Activated CD8-positive, alpha-beta memory T cell treated with anti-CD3 and anti-CD28 coated beads for 24 hours (primary cell): ENCODE results near the gene DLX3.
"Not testable (repeated sequence)": the region's sequence is repeated elsewhere in the genome, so short reads cannot be mapped to it uniquely, and the experiment has no call there.

Experiments used
- DNase-seq: peaks from one replicate; pipeline ENCODE4 v3.0.0-alpha.2; 2020

The DLX3 gene

GRCh38 chr17:49995055-49995738 lies at the start of gene DLX3:
DLX3 (minus strand) TSS chr17:49995224; CDS start chr17:49994998, 226 bp downstream.
- DNase-seq: no peak

- DNase-seq: no peak
These were observed 49.5 kb upstream of the DLX3 start for GRCh38 chr17:50044483-50044882.

- no peak for DNase-seq
These were observed 48.5 kb upstream of the DLX3 start for GRCh38 chr17:50043290-50044148.

GRCh38 chr17:50042211-50042610 lies 47.2 kb upstream of the DLX3 start:
- no peak for DNase-seq

- not testable (repeated sequence) for DNase-seq
These were observed 45.5 kb upstream of the DLX3 start for GRCh38 chr17:50040496-50040895.

GRCh38 chr17:50039058-50039457 lies 44.0 kb upstream of the DLX3 start:
- DNase-seq: no peak

- no peak for DNase-seq
These were observed 42.5 kb upstream of the DLX3 start for GRCh38 chr17:50037321-50038107.

- DNase-seq: no peak
These were observed 41.6 kb upstream of the DLX3 start for GRCh38 chr17:50036455-50037261.

GRCh38 chr17:50035945-50036344 lies 40.9 kb upstream of the DLX3 start:
- DNase-seq: no peak

GRCh38 chr17:50035421-50035879 lies 40.4 kb upstream of the DLX3 start:
- DNase-seq: no peak

- no peak for DNase-seq
These were observed 39.7 kb upstream of the DLX3 start for GRCh38 chr17:50034498-50035364.

GRCh38 chr17:50033316-50033715 lies 38.3 kb upstream of the DLX3 start:
- no peak for DNase-seq

- no peak for DNase-seq
These were observed 34.2 kb upstream of the DLX3 start for GRCh38 chr17:50029185-50029584.

- DNase-seq: no peak
These were observed 33.7 kb upstream of the DLX3 start for GRCh38 chr17:50028736-50029120.

GRCh38 chr17:50027881-50028735 lies 33.1 kb upstream of the DLX3 start:
- DNase-seq: no peak

- DNase-seq: peak; percentile 62
These were observed 32.3 kb upstream of the DLX3 start for GRCh38 chr17:50027172-50027880.

GRCh38 chr17:50026837-50027171 lies 31.8 kb upstream of the DLX3 start:
- DNase-seq: peak; percentile 95

GRCh38 chr17:50026046-50026675 lies 31.1 kb upstream of the DLX3 start:
- no peak for DNase-seq

- no peak for DNase-seq
These were observed 29.8 kb upstream of the DLX3 start for GRCh38 chr17:50024808-50025207.
